Epithelial cell of proximal tubule (primary cell): ENCODE results near the gene STAT5B. TPM values are rescaled to one million over a fixed set of nuclear protein-coding genes. Genes with fewer than 3 reads are reported as not detected.

Experiments used
- DNase-seq: peaks from one replicate; pipeline ENCODE4 v3.0.0-alpha.2; 2011; ENCODE audit warnings: low read depth
- H3K4me3 ChIP-seq: 2 replicates; pipeline ENCODE4 v1.5.1; 2011; ENCODE audit warnings: low read depth, mild to moderate bottlenecking, low read length
- CTCF ChIP-seq: conservative IDR thresholded peaks from 2 replicates; pipeline ENCODE4 v1.5.1; 2012; ENCODE audit warnings: low read depth, mild to moderate bottlenecking, low read length
- total RNA-seq: library from RNA; depleted of rRNA; stranded (reverse); fragments of >200 nt; gene quantifications from 2 replicates; pipeline ENCODE4 v1.2.3, GENCODE V29; 2015

The STAT5B gene
- total RNA-seq, 1 donor from 2014 or later: 16.0 TPM

DNA sequence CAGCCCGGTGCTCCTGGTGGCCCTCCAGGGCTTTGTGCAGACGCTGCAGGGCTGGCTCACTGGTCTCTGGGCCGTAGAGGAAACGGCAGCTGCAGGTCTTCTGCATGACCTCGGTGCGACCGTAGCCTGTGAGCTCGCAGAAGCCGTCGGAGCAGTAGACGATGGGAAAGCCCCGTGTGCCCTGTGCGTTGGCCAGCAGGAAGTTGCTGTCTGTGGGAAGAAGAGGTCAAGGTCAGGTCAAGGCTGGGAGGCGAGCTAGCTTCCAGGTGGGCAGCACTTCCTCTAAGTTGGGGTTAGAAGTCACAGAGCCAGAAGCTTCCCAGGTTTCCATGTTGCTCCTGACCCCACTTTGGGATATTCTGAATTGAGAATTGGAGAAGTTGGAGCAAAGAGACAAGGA, 97.4 kb downstream of the STAT5B start:
- H3K4me3 ChIP-seq: no peak overlapping the region
- DNase-seq: no peak
- no peak for TF ChIP-seq CTCF

GRCh38 chr17:42177684-42178083, 98.5 kb downstream of the STAT5B start:
- no peak for TF ChIP-seq CTCF
- DNase-seq: no peak
- H3K4me3 ChIP-seq: no peak overlapping the region

- H3K4me3 ChIP-seq: no peak overlapping the region
- no peak for TF ChIP-seq CTCF
- DNase-seq: no peak
Observed at GRCh38 chr17:42174126-42174783, 101.9 kb downstream of the STAT5B start.

DNA sequence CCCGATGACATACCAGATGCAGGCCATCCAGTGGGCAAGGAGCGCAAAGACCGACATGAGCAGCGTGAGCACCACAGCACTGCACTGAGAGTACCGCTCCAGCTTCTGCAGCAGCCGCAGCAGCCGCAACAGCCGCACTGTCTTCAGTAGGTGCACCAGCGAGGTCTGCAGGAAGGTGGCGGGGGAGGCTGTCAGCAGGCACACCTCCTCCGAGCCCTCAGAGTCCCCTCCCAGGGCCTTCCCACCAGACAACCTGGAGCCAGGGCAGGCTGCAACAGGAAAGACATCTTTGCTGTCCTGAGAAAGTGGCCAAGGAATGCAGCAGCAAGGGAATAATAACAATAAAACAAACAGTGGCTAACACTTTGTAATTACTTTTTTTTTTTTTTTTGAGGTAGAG, 104.4 kb downstream of the STAT5B start:
- TF ChIP-seq CTCF: no peak
- DNase-seq: no peak
- no peak overlapping the region for H3K4me3 ChIP-seq

GRCh38 chr17:42169351-42169750, 106.8 kb downstream of the STAT5B start:
- H3K4me3 ChIP-seq: no peak overlapping the region
- TF ChIP-seq CTCF: no peak
- no peak for DNase-seq

DNA sequence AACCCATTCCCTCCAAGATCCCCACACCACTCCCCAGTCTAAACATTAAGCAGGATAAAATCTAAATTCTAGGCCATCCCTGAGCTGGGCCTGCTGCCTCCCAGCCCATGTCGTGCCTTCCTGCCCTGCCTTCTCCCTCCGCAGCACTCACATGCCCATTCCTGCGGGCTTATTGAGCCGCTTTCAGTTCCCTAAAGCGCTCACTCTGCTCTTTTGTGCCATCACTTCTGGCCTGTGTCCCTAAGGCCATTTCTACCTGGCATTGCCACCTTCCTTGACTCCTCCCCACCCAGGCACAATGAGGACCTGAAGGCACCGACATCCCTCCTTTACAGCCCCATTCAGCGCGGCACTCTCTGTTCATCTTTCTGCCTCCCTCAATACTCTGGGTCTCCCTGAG, 108.4 kb downstream of the STAT5B start:
- no peak for DNase-seq
- TF ChIP-seq CTCF: no peak
- no peak overlapping the region for H3K4me3 ChIP-seq

GRCh38 chr17:42166196-42166763, 109.9 kb downstream of the STAT5B start:
- no peak overlapping the region for H3K4me3 ChIP-seq
- DNase-seq: no peak
- TF ChIP-seq CTCF: no peak
